ENCODE measurements around the gene ASB16. TPM values are rescaled to one million over a fixed set of nuclear protein-coding genes. Genes with fewer than 3 reads are reported as not detected.

Gene ASB16
- total and polyA plus RNA-seq, 2 donors (not counting 3 experiments of a cell fraction or from before 2014, with no cell fraction given): not detected

- CTCF ChIA-PET: interaction anchor here (1.2 kb wide), 1 partner anchor 10 kb away, joined by 3 read pairs; no protein-coding TSS in a partner anchor
- Histone ChIP-seq H4K20me1 (replicated peaks; ENCODE audit: control insufficient read depth, extremely low read depth, insufficient read depth, low read length) (no peaks in the 10 kb centered on the region), H3K27ac (ENCODE audit: insufficient read depth, low read depth, low read length) (no peak overlapping the region), H3K4me1 (ENCODE audit: control insufficient read depth, extremely low read depth, insufficient read depth, low read length) (no peaks in the 10 kb centered on the region), H3K36me3 (ENCODE audit: control insufficient read depth in 2 of 2, extremely low read depth in 1 of 2, insufficient read depth in 2 of 2, low read length in 2 of 2) (peaks cover 0 to 14% of the 10 kb centered on the region in 2 experiments), H3K9me3 (replicated peaks; ENCODE audit: control insufficient read depth, insufficient read depth, low read length) (no peaks in the 10 kb centered on the region), H3K9me1 (replicated peaks; ENCODE audit: control insufficient read depth, extremely low read depth, insufficient read depth, low read length) (no peaks in the 10 kb centered on the region), H3K4me3 (replicated peaks in 1 of 3; ENCODE audit: insufficient read depth in 1 of 3, low read depth in 1 of 3, low read length in 3 of 3) (no peak overlapping the region), H3K4me2 (ENCODE audit: insufficient read depth, low read length) (no peak overlapping the region), H3K79me2 (ENCODE audit: control insufficient read depth, insufficient read depth, low read length) (no peaks in the 10 kb centered on the region), H2AFZ (ENCODE audit: low read depth, low read length) (no peak overlapping the region), H3K27me3 (ENCODE audit: control insufficient read depth in 2 of 2, insufficient read depth in 2 of 2, low read length in 2 of 2) (no peaks in the 10 kb centered on the region), H3K9ac (replicated peaks; ENCODE audit: extremely low read depth, insufficient read depth, low read length) (no peak overlapping the region)
- intact Hi-C loops (cut with micrococcal nuclease) (no loop called here), dilution Hi-C loops (cut with MboI; ENCODE audit: extremely low pct_ligation_motif_present, low sequenced_read_pairs) (no loop called here)
- no TSS peak for BruUV-seq (replicated peaks)
- TF ChIP-seq MYC (IDR thresholded peaks at IDR 0.05; ENCODE audit: low read depth, low read length) (no peak), GATA2 (IDR thresholded peaks at IDR 0.05; ENCODE audit: insufficient read depth, insufficient read length, low read depth, low read length) (no peak), JUN (IDR thresholded peaks at IDR 0.05; ENCODE audit: borderline replicate concordance, insufficient read depth, insufficient read length, low read depth) (no peak), MAX (IDR thresholded peaks at IDR 0.05; ENCODE audit: insufficient read depth, insufficient read length) (no peak), POLR2A (IDR thresholded peaks at IDR 0.05; ENCODE audit: low read depth, low read length) (no peak)
- FAIRE-seq: no peak
- DNase-seq (ENCODE audit: low read depth, low spot score): no peak
- POLR2A ChIA-PET: no interaction called here
These were observed 3.9 kb downstream of the ASB16 start for GRCh38 chr17:44174427-44174826.

- Histone ChIP-seq H3K27me3 (ENCODE audit: control insufficient read depth in 2 of 2, insufficient read depth in 2 of 2, low read length in 2 of 2) (no peaks in the 10 kb centered on the region), H3K79me2 (ENCODE audit: control insufficient read depth, insufficient read depth, low read length) (no peaks in the 10 kb centered on the region), H3K36me3 (ENCODE audit: control insufficient read depth in 2 of 2, extremely low read depth in 1 of 2, insufficient read depth in 2 of 2, low read length in 2 of 2) (peaks cover 0 to 14% of the 10 kb centered on the region in 2 experiments), H3K9me3 (replicated peaks; ENCODE audit: control insufficient read depth, insufficient read depth, low read length) (no peaks in the 10 kb centered on the region), H3K9me1 (replicated peaks; ENCODE audit: control insufficient read depth, extremely low read depth, insufficient read depth, low read length) (no peaks in the 10 kb centered on the region), H4K20me1 (replicated peaks; ENCODE audit: control insufficient read depth, extremely low read depth, insufficient read depth, low read length) (no peaks in the 10 kb centered on the region), H3K4me1 (ENCODE audit: control insufficient read depth, extremely low read depth, insufficient read depth, low read length) (no peaks in the 10 kb centered on the region), H3K9ac (replicated peaks; ENCODE audit: extremely low read depth, insufficient read depth, low read length) (no peak overlapping the region), H2AFZ (ENCODE audit: low read depth, low read length) (no peak overlapping the region), H3K27ac (ENCODE audit: insufficient read depth, low read depth, low read length) (no peak overlapping the region), H3K4me2 (ENCODE audit: insufficient read depth, low read length) (no peak overlapping the region), H3K4me3 (replicated peaks in 1 of 3; ENCODE audit: insufficient read depth in 1 of 3, low read depth in 1 of 3, low read length in 3 of 3) (no peak overlapping the region)
- TF ChIP-seq FOS (IDR thresholded peaks at IDR 0.05; ENCODE audit: borderline replicate concordance, insufficient read depth, low read length): no peak
- TF ChIP-seq, protein P1, sequence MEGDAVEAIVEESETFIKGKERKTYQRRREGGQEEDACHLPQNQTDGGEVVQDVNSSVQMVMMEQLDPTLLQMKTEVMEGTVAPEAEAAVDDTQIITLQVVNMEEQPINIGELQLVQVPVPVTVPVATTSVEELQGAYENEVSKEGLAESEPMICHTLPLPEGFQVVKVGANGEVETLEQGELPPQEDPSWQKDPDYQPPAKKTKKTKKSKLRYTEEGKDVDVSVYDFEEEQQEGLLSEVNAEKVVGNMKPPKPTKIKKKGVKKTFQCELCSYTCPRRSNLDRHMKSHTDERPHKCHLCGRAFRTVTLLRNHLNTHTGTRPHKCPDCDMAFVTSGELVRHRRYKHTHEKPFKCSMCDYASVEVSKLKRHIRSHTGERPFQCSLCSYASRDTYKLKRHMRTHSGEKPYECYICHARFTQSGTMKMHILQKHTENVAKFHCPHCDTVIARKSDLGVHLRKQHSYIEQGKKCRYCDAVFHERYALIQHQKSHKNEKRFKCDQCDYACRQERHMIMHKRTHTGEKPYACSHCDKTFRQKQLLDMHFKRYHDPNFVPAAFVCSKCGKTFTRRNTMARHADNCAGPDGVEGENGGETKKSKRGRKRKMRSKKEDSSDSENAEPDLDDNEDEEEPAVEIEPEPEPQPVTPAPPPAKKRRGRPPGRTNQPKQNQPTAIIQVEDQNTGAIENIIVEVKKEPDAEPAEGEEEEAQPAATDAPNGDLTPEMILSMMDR (IDR thresholded peaks at IDR 0.05; ENCODE audit: extremely low read depth in 1 of 2, insufficient read depth in 1 of 2, low read depth in 1 of 2, low read length in 2 of 2): no peak
- no peak for TF ChIP-seq POLR2A (IDR thresholded peaks at IDR 0.05; ENCODE audit: low read depth, low read length)
- no peak for TF ChIP-seq EZH2 (IDR thresholded peaks at IDR 0.05; ENCODE audit: borderline replicate concordance, low read depth, low read length, severe bottlenecking)
- no peak for TF ChIP-seq MAX (IDR thresholded peaks at IDR 0.05; ENCODE audit: insufficient read depth, insufficient read length)
- no peak for TF ChIP-seq JUN (IDR thresholded peaks at IDR 0.05; ENCODE audit: borderline replicate concordance, insufficient read depth, insufficient read length, low read depth)
- no peak for TF ChIP-seq POLR2AphosphoS5 (IDR thresholded peaks at IDR 0.05; ENCODE audit: insufficient read depth, low read depth, low read length)
- no peak for TF ChIP-seq MYC (IDR thresholded peaks at IDR 0.05; ENCODE audit: low read depth, low read length)
- no peak for TF ChIP-seq GATA2 (IDR thresholded peaks at IDR 0.05; ENCODE audit: insufficient read depth, insufficient read length, low read depth, low read length)
- DNase-seq (ENCODE audit: low read depth, low spot score) (no peak), FAIRE-seq (no peak)
- POLR2A ChIA-PET: interaction anchor here (0.7 kb wide), 1 partner anchor 71 kb away, joined by 5 read pairs; no protein-coding TSS in a partner anchor
- CTCF ChIA-PET: interaction anchor here (1.2 kb wide), 1 partner anchor 8 kb away, joined by 3 read pairs; no protein-coding TSS in a partner anchor
- dilution Hi-C loops (cut with MboI; ENCODE audit: extremely low pct_ligation_motif_present, low sequenced_read_pairs) (no loop called here), intact Hi-C loops (cut with micrococcal nuclease) (no loop called here)
- BruUV-seq (replicated peaks): no TSS peak
These were observed 5.8 kb downstream of the ASB16 start for GRCh38 chr17:44176257-44176656.

Measured in endothelial cell of umbilical vein (primary cell).